Activated CD4-positive, alpha-beta T cell treated with anti-CD3 and anti-CD28 coated beads, Interleukin-2, amount 10 ng/mL, durations not matched to agents 7 days and 5 days (primary cell): ENCODE results near the gene INHA. TPM values are rescaled to one million over a fixed set of nuclear protein-coding genes. Genes with fewer than 3 reads are reported as not detected.
A peak's percentile ranks its signal among the peaks of the same experiment; 100 is the strongest.

Experiments
- CTCF ChIA-PET: fragments of 350-600 bp; sonication (Branson Sonifier 250); formaldehyde crosslinking; loops from one replicate; lab custom pipeline; 2021; ENCODE audit warnings: antibody characterized with exemption; lab: Charles Lee
- POLR2A ChIA-PET: fragments of 350-600 bp; sonication (Branson Sonifier 250); formaldehyde crosslinking; loops from one replicate; lab custom pipeline; 2021; ENCODE audit warnings: antibody characterized with exemption; lab: Charles Lee
- DNase-seq: peaks from one replicate; pipeline ENCODE4 v3.0.0-alpha.2; 2020
- H3K27ac Mint-ChIP-seq: one replicate; pipeline ENCODE4 v1.8.0; 2021; ENCODE audit warnings: mild to moderate bottlenecking, moderate library complexity, mixed read lengths
- H3K27me3 Mint-ChIP-seq: one replicate; pipeline ENCODE4 v1.8.0; 2021; ENCODE audit warnings: mixed read lengths
- H3K36me3 Mint-ChIP-seq: one replicate; pipeline ENCODE4 v1.8.0; 2021; ENCODE audit warnings: low read depth, mixed read lengths
- H3K4me1 Mint-ChIP-seq: one replicate; pipeline ENCODE4 v1.8.0; 2021; ENCODE audit warnings: mixed read lengths
- H3K4me3 Mint-ChIP-seq: one replicate; pipeline ENCODE4 v1.8.0; 2021; ENCODE audit warnings: mild to moderate bottlenecking, moderate library complexity, mixed read lengths
- H3K9me3 Mint-ChIP-seq: one replicate; pipeline ENCODE4 v1.8.0; 2021; ENCODE audit warnings: mixed read lengths
- total RNA-seq, 2 experiments: library from RNA; stranded (reverse); gene quantifications; one replicate each; pipeline ENCODE4 v1.2.3, GENCODE V29; 2021

INHA gene
- total RNA-seq, 2 experiments from 2014 or later = not detected

- Mint-ChIP-seq H3K4me1 (peaks cover 10% of the 10 kb centered on the region), H3K27ac (peak overlapping the region; percentile 5), H3K36me3 (peaks cover 11% of the 10 kb centered on the region), H3K4me3 (no peak overlapping the region), H3K9me3 (no peaks in the 10 kb centered on the region), H3K27me3 (no peaks in the 10 kb centered on the region)
- POLR2A ChIA-PET = no interaction called here
- DNase-seq = no peak
- CTCF ChIA-PET = interaction anchor here (0.9 to 1.3 kb wide), 2 partner anchors 9 to 116 kb away, joined by 3 read pairs; partner anchors contain the start of gene GMPPA
Measured at GRCh38 chr2:219614076-219614860, 42.2 kb downstream of the INHA start.

GRCh38 chr2:219615036-219615435 is 42.9 kb downstream of the INHA start:
- Mint-ChIP-seq H3K4me1 (peaks cover 10% of the 10 kb centered on the region), H3K36me3 (peaks cover 11% of the 10 kb centered on the region), H3K4me3 (no peak overlapping the region), H3K27me3 (no peaks in the 10 kb centered on the region), H3K9me3 (no peaks in the 10 kb centered on the region), H3K27ac (no peak overlapping the region)
- POLR2A ChIA-PET = no interaction called here
- no peak for DNase-seq
- CTCF ChIA-PET = interaction anchor here (1.3 to 1.7 kb wide), 2 partner anchors 10 to 11 kb away, joined by 3 to 5 read pairs; no protein-coding TSS in a partner anchor

DNA sequence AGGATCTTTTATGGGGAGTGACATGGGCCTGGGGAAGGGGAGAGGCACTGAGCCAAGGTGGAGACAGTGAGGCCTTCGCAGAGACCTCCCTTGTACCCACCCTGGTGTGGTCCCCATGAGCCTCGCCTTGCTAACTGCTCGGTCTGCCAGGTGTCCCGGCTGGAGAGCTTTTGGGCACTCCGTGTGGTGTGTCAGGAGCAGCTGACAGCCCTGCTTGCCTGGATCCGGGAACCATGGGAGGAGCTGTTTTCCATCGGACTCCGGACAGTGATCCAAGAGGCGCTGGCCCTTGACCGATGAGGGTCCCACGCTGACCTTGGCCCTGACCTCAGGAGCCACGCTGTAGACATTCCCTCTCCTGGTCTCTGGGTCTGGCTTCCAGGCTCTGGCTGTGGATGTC is 43.8 kb downstream of the INHA start:
- ChIA-PET POLR2A (no interaction called here), CTCF (interaction anchor here (1.7 kb wide), 1 partner anchor 10 kb away, joined by 5 read pairs; no protein-coding TSS in a partner anchor)
- H3K27me3 Mint-ChIP-seq = no peaks in the 10 kb centered on the region
- peaks cover 8% of the 10 kb centered on the region for H3K36me3 Mint-ChIP-seq
- no peak for DNase-seq
- H3K27ac Mint-ChIP-seq = no peak overlapping the region
- H3K9me3 Mint-ChIP-seq = no peaks in the 10 kb centered on the region
- H3K4me3 Mint-ChIP-seq = no peak overlapping the region
- peaks cover 10% of the 10 kb centered on the region for H3K4me1 Mint-ChIP-seq

DNA sequence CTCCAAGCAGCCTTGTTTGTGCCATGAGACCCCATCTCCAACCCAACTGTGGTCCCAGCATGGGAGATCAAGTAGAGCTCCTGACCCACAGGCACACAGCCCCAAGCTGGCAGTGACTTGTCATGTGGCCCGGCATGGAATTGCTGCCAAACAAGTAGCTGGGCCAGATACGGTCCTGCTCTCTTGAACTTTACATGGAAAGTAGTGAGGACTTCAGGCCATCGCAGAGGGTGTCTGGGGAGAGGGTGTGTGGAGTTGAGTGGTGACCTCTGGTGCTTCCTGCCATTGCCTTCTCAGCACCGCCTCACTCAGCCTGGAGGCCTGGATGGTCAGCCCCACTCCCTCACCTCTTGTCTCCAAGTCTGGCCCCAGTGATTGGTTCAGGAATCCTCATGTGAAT is 44.4 kb downstream of the INHA start:
- Mint-ChIP-seq H3K27me3 (peaks cover 3% of the 10 kb centered on the region), H3K27ac (no peak overlapping the region), H3K4me3 (no peak overlapping the region), H3K9me3 (no peaks in the 10 kb centered on the region), H3K36me3 (peaks cover 4% of the 10 kb centered on the region), H3K4me1 (peaks cover 10% of the 10 kb centered on the region)
- no peak for DNase-seq
- ChIA-PET CTCF (interaction anchor here (1.7 kb wide), 1 partner anchor 10 kb away, joined by 5 read pairs; no protein-coding TSS in a partner anchor), POLR2A (no interaction called here)

DNA sequence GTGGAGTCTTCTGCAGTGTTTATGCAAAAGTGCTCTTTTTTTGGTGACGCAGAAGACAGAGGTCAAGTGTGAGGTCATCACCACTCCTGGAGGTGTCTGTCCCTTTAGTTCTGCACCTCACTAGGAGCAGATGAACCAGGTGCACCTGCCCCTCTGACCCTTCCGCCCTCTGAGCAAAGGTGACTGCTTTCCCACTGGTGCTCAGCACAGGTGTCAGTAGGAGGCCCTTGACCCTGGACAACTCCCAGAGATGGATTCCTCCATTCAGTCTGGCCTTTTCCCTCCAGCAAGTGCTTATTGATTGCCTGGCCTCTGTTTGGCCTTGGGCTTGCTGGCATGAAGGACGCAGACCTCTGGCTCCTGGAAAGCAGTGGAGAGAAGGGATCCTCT is 46.6 kb downstream of the INHA start:
- no peak for DNase-seq
- H3K27me3 Mint-ChIP-seq = peaks cover 8% of the 10 kb centered on the region
- H3K4me3 Mint-ChIP-seq = no peak overlapping the region
- H3K9me3 Mint-ChIP-seq = no peaks in the 10 kb centered on the region
- H3K4me1 Mint-ChIP-seq = no peaks in the 10 kb centered on the region
- ChIA-PET CTCF (no interaction called here), POLR2A (no interaction called here)
- H3K36me3 Mint-ChIP-seq = no peaks in the 10 kb centered on the region
- H3K27ac Mint-ChIP-seq = no peak overlapping the region

DNA sequence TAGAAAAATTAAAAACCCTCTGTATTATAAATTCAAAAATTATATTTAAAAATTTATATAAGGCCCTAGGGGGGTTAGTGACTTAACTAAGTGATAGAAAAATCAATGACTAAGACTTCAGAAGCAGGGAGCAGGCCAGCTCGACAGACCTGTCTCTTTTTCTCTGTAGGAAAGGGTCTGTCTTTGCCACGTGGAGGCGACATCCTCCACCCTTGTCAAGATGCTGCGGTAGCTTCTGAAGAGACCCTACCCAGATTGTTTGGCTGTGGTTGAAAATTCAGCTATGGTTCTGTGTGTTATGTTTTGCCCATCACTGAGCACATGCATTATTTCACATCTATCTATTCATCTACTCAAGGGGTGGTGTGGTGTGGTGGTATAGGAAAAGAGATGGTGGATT is 47.1 kb downstream of the INHA start:
- H3K27ac Mint-ChIP-seq = no peak overlapping the region
- POLR2A ChIA-PET = no interaction called here
- H3K9me3 Mint-ChIP-seq = no peaks in the 10 kb centered on the region
- H3K36me3 Mint-ChIP-seq = no peaks in the 10 kb centered on the region
- no peaks in the 10 kb centered on the region for H3K4me1 Mint-ChIP-seq
- CTCF ChIA-PET = no interaction called here
- H3K27me3 Mint-ChIP-seq = peaks cover 11% of the 10 kb centered on the region
- DNase-seq = no peak
- no peak overlapping the region for H3K4me3 Mint-ChIP-seq

DNA sequence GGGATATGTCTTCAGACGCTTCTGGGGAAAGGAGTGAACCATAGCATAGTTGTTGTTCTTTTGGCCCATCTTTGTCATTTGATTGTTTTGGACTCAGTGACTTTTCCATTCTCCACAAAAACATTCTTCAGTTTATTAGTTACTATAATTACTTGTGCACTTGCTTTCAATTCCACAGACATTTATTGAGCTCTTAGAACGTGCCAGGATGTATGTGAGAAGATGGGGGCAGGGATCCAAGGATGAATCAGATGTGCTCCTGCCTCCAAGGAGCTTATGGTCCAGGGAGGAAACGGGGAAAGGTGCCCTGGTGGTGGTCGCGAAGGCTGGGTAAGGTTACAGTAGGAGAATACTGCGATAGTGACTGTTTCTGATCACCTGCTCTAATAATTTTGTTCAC is 48.4 kb downstream of the INHA start:
- Mint-ChIP-seq H3K27ac (no peak overlapping the region), H3K9me3 (no peaks in the 10 kb centered on the region), H3K27me3 (peaks cover 21% of the 10 kb centered on the region), H3K4me1 (no peaks in the 10 kb centered on the region), H3K4me3 (no peak overlapping the region), H3K36me3 (no peaks in the 10 kb centered on the region)
- ChIA-PET POLR2A (no interaction called here), CTCF (no interaction called here)
- no peak for DNase-seq

GRCh38 chr2:219621935-219622334 is 49.8 kb downstream of the INHA start:
- Mint-ChIP-seq H3K4me3 (no peak overlapping the region), H3K36me3 (no peaks in the 10 kb centered on the region), H3K9me3 (no peaks in the 10 kb centered on the region), H3K27me3 (peaks cover 31% of the 10 kb centered on the region), H3K27ac (no peak overlapping the region), H3K4me1 (peaks cover 4% of the 10 kb centered on the region)
- ChIA-PET POLR2A (no interaction called here), CTCF (no interaction called here)
- DNase-seq = no peak

GRCh38 chr2:219622472-219622871 is 50.4 kb downstream of the INHA start:
- Mint-ChIP-seq H3K9me3 (no peaks in the 10 kb centered on the region), H3K27me3 (peaks cover 33% of the 10 kb centered on the region), H3K4me1 (peaks cover 6% of the 10 kb centered on the region), H3K27ac (no peak overlapping the region), H3K36me3 (no peaks in the 10 kb centered on the region), H3K4me3 (no peak overlapping the region)
- DNase-seq = no peak
- CTCF ChIA-PET = no interaction called here
- POLR2A ChIA-PET = no interaction called here

DNA sequence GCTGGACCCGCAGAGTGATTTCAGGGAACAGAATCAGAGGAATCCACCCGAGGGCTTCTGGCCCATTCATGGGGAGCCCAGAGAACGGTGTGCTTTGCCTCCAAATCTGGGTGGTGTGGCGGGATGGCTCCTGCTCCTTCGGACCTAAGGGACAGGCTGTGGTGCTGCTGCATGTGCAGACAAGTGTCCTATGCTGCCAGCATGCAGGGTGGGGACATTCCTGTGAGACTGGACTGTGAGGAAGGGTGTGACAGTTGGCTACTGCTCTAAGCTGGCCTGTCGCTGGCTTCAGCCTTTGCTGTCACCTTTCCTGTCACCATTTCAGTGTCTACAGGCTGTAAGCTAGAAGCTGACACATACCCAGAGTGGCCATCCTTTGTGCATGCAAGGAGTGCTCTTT is 52.5 kb downstream of the INHA start:
- Mint-ChIP-seq H3K9me3 (no peaks in the 10 kb centered on the region), H3K4me3 (no peak overlapping the region), H3K36me3 (no peaks in the 10 kb centered on the region), H3K27me3 (peaks cover 38% of the 10 kb centered on the region), H3K27ac (no peak overlapping the region), H3K4me1 (peaks cover 6% of the 10 kb centered on the region)
- ChIA-PET CTCF (interaction anchor here (0.9 kb wide), 1 partner anchor 18 kb away, joined by 3 read pairs; no protein-coding TSS in a partner anchor), POLR2A (no interaction called here)
- DNase-seq = no peak

GRCh38 chr2:219625179-219625578 is 53.1 kb downstream of the INHA start:
- no peak for DNase-seq
- POLR2A ChIA-PET = no interaction called here
- Mint-ChIP-seq H3K27ac (no peak overlapping the region), H3K4me3 (no peak overlapping the region), H3K36me3 (no peaks in the 10 kb centered on the region), H3K27me3 (peaks cover 38% of the 10 kb centered on the region), H3K4me1 (peaks cover 6% of the 10 kb centered on the region), H3K9me3 (no peaks in the 10 kb centered on the region)
- CTCF ChIA-PET = interaction anchor here (1.5 kb wide), 1 partner anchor 13 kb away, joined by 4 read pairs; no protein-coding TSS in a partner anchor
